WTC11 (cell line): Measurements from ENCODE around the gene CGB7. TPM values are rescaled to one million over a fixed set of nuclear protein-coding genes. Genes with fewer than 3 reads are reported as not detected.
A peak's percentile ranks its signal among the peaks of the same experiment; 100 is the strongest.

ENCODE experiments used
- ATAC-seq: fragments of 200-7000 bp; cut with Tn5 transposase; 2 replicates; pipeline ENCODE4 v1.10.0; 2021; ENCODE audit warnings: mild to moderate bottlenecking, moderate library complexity
- CTCF ChIA-PET: fragments of 300-600 bp; sonication (Branson Sonifier 250); formaldehyde crosslinking; loops from one replicate; lab custom pipeline; 2021; ENCODE audit warnings: antibody characterized with exemption; lab: Charles Lee
- POLR2A ChIA-PET: fragments of 350-600 bp; sonication (Branson Sonifier 250); formaldehyde crosslinking; loops from one replicate; lab custom pipeline; 2021; ENCODE audit warnings: antibody characterized with exemption; lab: Charles Lee
- DNase-seq: peaks from one replicate; pipeline ENCODE4 v3.0.0; 2021; ENCODE audit warnings: low spot score
- H3K27ac Mint-ChIP-seq: 2 replicates; pipeline ENCODE4 v1.8.0; 2021; ENCODE audit warnings: mixed read lengths
- H3K27me3 Mint-ChIP-seq: 2 replicates; pipeline ENCODE4 v1.8.0; 2021; ENCODE audit warnings: low read depth, mild to moderate bottlenecking, moderate library complexity, mixed read lengths
- H3K36me3 Mint-ChIP-seq: 2 replicates; pipeline ENCODE4 v1.8.0; 2021; ENCODE audit warnings: mixed read lengths
- H3K4me1 Mint-ChIP-seq: 2 replicates; pipeline ENCODE4 v1.8.0; 2022; ENCODE audit warnings: mixed read lengths
- H3K4me3 Mint-ChIP-seq: 2 replicates; pipeline ENCODE4 v1.8.0; 2021; ENCODE audit warnings: mild to moderate bottlenecking, moderate library complexity, mixed read lengths
- H3K9me3 Mint-ChIP-seq: 2 replicates; pipeline ENCODE4 v1.8.0; 2021; ENCODE audit warnings: mixed read lengths
- ARID4B ChIP-seq: sonication (generic); formaldehyde crosslinking; IDR thresholded peaks from 2 replicates; pipeline ENCODE4 v1.8.0; 2023; ENCODE audit warnings: missing genetic modification reagents, mild to moderate bottlenecking, borderline replicate concordance
- ATF2 ChIP-seq: sonication (generic); formaldehyde crosslinking; IDR thresholded peaks from 2 replicates; pipeline ENCODE4 v1.8.1; 2022; ENCODE audit warnings: low read depth, missing genetic modification reagents, borderline replicate concordance
- ATF6 ChIP-seq: sonication (generic); formaldehyde crosslinking; IDR thresholded peaks from 2 replicates; pipeline ENCODE4 v1.8.1; 2023; ENCODE audit warnings: mild to moderate bottlenecking, missing genetic modification reagents
- CREM ChIP-seq: sonication (generic); formaldehyde crosslinking; IDR thresholded peaks from 2 replicates; pipeline ENCODE4 v1.8.1; 2022; ENCODE audit warnings: mild to moderate bottlenecking, missing genetic modification reagents, moderate library complexity
- HMGXB4 ChIP-seq: sonication (generic); formaldehyde crosslinking; IDR thresholded peaks from 2 replicates; pipeline ENCODE4 v1.8.1; 2023; ENCODE audit warnings: mild to moderate bottlenecking, moderate library complexity, missing genetic modification reagents
- JUN ChIP-seq: sonication (generic); formaldehyde crosslinking; IDR thresholded peaks from 2 replicates; pipeline ENCODE4 v1.8.0; 2023; ENCODE audit warnings: mild to moderate bottlenecking, missing genetic modification reagents
- MAX ChIP-seq: sonication (generic); formaldehyde crosslinking; IDR thresholded peaks from 2 replicates; pipeline ENCODE4 v1.8.0; 2022; ENCODE audit warnings: mild to moderate bottlenecking, missing genetic modification reagents
- NFE2L1 ChIP-seq: sonication (generic); formaldehyde crosslinking; IDR thresholded peaks from 2 replicates; pipeline ENCODE4 v1.8.1; 2023; ENCODE audit warnings: missing genetic modification reagents
- OVOL2 ChIP-seq: fragments of 250-450 bp; sonication (Bioruptor Pico); IDR thresholded peaks from 2 replicates; pipeline ENCODE4 v1.9.0; 2021; ENCODE audit warnings: mild to moderate bottlenecking, borderline replicate concordance
- SMAD4 ChIP-seq: sonication (generic); formaldehyde crosslinking; IDR thresholded peaks from 2 replicates; pipeline ENCODE4 v1.8.0; 2022; ENCODE audit warnings: mild to moderate bottlenecking, missing genetic modification reagents
- TP53 ChIP-seq: sonication (generic); formaldehyde crosslinking; IDR thresholded peaks from 2 replicates; pipeline ENCODE4 v1.8.1; 2023; ENCODE audit warnings: mild to moderate bottlenecking, missing genetic modification reagents
- ZBTB43 ChIP-seq: sonication (generic); formaldehyde crosslinking; IDR thresholded peaks from 2 replicates; pipeline ENCODE4 v1.8.1; 2023; ENCODE audit warnings: mild to moderate bottlenecking, missing genetic modification reagents
- ZNF121 ChIP-seq: sonication (generic); formaldehyde crosslinking; IDR thresholded peaks from 2 replicates; pipeline ENCODE4 v1.8.0; 2023; ENCODE audit warnings: missing genetic modification reagents
- ZNF138 ChIP-seq: sonication (generic); formaldehyde crosslinking; conservative IDR thresholded peaks from 2 replicates; pipeline ENCODE4 v1.8.1; 2022; ENCODE audit warnings: mild to moderate bottlenecking, moderate library complexity, missing genetic modification reagents
- ZSCAN18 ChIP-seq: fragments of 250-450 bp; sonication (Bioruptor Pico); IDR thresholded peaks from 2 replicates; pipeline ENCODE4 v2.1.2; 2022; ENCODE audit warnings: mild to moderate bottlenecking, moderate library complexity
- total RNA-seq: library from RNA; stranded (reverse); gene quantifications from 3 replicates; pipeline ENCODE4 v1.2.3, GENCODE V29; 2021

Gene CGB7
- total RNA-seq, 1 experiment from 2014 or later = 1.6 TPM

- TF ChIP-seq ZSCAN18 (CRISPR knock-in tag) (no peak), CREM (no peak), HMGXB4 (no peak), TP53 (CRISPR knock-in tag) (no peak), NFE2L1 (CRISPR knock-in tag) (no peak), ATF2 (CRISPR knock-in tag) (no peak)
These were observed 37.2 kb upstream of the CGB7 start (continued) for GRCh38 chr19:49094505-49095482.

GRCh38 chr19:49092686-49093085, 35.1 kb upstream of the CGB7 start:
- no peaks in the 10 kb centered on the region for H3K27me3 Mint-ChIP-seq
- peaks cover 66% of the 10 kb centered on the region for H3K36me3 Mint-ChIP-seq
- H3K9me3 Mint-ChIP-seq = no peaks in the 10 kb centered on the region
- H3K4me3 Mint-ChIP-seq = no peak overlapping the region
- ChIA-PET CTCF (interaction anchor here (0.6 kb wide), 1 partner anchor 73 kb away, joined by 3 read pairs; no protein-coding TSS in a partner anchor), POLR2A (no interaction called here)
- H3K27ac Mint-ChIP-seq = no peak overlapping the region
- no peak for ATAC-seq
- peaks cover 5% of the 10 kb centered on the region; the same call in 1 of the 2 replicates for H3K4me1 Mint-ChIP-seq
- DNase-seq = no peak
- TF ChIP-seq ZNF121 (0 out of 2 replicates have a peak, but pooled peaks have one; percentile 54), ARID4B (CRISPR knock-in tag) (no peak), OVOL2 (CRISPR knock-in tag) (no peak), JUN (CRISPR knock-in tag) (no peak)

GRCh38 chr19:49091391-49092038, 34.0 kb upstream of the CGB7 start:
- no peaks in the 10 kb centered on the region for H3K27me3 Mint-ChIP-seq
- ATAC-seq (no peak), DNase-seq (no peak)
- POLR2A ChIA-PET = no interaction called here
- H3K4me1 Mint-ChIP-seq = peaks cover 6% of the 10 kb centered on the region
- peaks cover 70% of the 10 kb centered on the region for H3K36me3 Mint-ChIP-seq
- H3K9me3 Mint-ChIP-seq = no peaks in the 10 kb centered on the region
- CTCF ChIA-PET = interaction anchor here (0.6 kb wide), 1 partner anchor 296 kb away, joined by 3 read pairs; no protein-coding TSS in a partner anchor
- H3K4me3 Mint-ChIP-seq = no peak overlapping the region
- no peak overlapping the region for H3K27ac Mint-ChIP-seq
- TF ChIP-seq MAX (CRISPR knock-in tag) = no peak
- no peak for TF ChIP-seq ZNF121
- no peak for TF ChIP-seq ZSCAN18 (CRISPR knock-in tag)
- no peak for TF ChIP-seq SMAD4 (CRISPR knock-in tag)
- TF ChIP-seq ZNF138 (CRISPR knock-in tag) = no peak
- TF ChIP-seq ATF6 (CRISPR knock-in tag) = no peak
- TF ChIP-seq ZBTB43 = no peak
